Hematopoietic multipotent progenitor cell treated with erythropoietin and hydrocortisone succinate and interleukin-3 and kit ligand, for 15 days (in vitro differentiated cells): ENCODE data around the gene SCN9A.
A peak's percentile ranks its signal among the peaks of the same experiment; 100 is the strongest.
"Not testable (repeated sequence)": the region's sequence is repeated elsewhere in the genome, so short reads cannot be mapped to it uniquely, and the experiment has no call there.

Source experiments
- DNase-seq: peaks from one replicate; pipeline ENCODE4 v3.0.0-alpha.2; 2015; ENCODE audit warnings: low spot score

Gene SCN9A

DNA sequence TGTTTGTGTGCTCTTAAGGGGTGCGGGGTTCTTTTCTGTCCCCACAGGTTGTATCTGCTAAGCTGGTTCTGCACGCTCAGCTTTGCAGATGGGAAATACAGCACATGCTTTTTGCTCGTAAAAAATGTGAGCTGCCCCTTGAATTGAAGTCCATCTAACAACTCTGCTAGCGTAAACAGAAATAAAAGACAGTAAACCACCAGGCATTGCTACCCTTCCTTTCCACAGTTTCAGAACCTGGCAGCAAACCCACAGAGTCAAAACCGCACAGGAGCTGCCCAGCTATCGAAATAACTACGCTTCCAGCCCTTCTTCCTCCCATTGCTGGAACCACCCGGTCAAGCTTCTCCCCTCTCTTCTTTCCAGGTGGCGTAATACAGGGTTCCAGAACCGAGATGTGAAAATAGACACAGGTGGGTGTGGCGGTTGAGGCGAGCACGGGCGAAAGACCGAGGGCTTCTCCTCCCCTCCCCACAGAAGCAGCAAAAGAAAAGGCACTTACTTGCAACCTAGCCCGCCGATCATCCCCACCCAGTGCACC is 479 bp downstream of the SCN9A start:
- no peak for DNase-seq

- DNase-seq = peak; percentile 29
Observed at GRCh38 chr2:166373951-166374350, 1.8 kb downstream of the SCN9A start.

- DNase-seq = no peak
Observed at GRCh38 chr2:166373539-166373938, 2.2 kb downstream of the SCN9A start.

- no peak for DNase-seq
Observed at GRCh38 chr2:166373105-166373504, 2.6 kb downstream of the SCN9A start.

- DNase-seq = no peak
Observed at GRCh38 chr2:166372046-166372445, 3.7 kb downstream of the SCN9A start.

DNA sequence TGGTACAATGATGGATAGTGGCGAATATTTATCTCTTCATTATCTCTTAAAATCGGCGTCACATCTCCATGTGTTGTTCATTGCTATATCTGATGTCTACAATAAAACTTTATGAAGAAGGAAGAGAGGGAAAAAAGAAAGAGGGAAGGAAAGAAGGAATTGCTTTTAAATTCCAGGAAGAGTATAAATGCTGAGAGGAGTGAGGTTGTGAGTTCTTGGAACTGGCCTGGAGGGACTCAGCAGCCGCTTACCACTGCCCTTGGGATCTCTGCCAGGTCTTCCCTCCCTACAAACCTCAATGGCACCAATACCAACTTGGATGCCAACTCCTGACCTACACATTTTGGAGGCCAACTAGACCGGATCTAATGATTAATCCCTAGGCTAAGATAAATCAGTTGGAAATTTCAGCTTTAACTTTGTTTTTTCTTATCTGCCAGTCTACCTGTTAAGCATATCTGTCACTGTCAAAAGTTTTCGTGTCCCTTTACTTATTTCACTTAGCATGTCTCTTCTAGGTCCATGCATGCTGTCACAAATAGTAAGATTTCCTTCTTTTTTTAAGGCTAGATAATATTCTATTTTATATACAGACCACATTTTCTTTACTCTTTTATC is 9.8 kb downstream of the SCN9A start:
- no peak for DNase-seq

DNA sequence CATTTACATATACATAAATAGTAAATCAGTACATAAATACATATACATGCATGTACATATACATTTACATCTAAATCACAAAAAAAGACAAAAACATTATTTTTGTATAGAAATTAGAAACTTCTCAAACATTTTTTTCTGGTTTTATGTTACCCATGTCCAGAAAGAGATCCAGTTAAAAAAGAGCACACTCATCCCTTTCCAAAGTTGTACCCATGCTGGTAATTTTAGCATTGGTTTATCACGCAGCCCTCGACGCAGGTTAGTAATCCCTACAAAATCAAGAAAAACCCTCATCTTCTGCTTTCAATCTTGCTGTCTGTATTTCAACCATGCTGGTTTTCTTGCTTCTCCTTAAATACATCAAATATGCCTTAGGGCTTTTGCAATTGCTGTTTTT is 10.5 kb downstream of the SCN9A start:
- DNase-seq = no peak

- no peak for DNase-seq
Observed at GRCh38 chr2:166364476-166365161, 11.1 kb downstream of the SCN9A start.

DNA sequence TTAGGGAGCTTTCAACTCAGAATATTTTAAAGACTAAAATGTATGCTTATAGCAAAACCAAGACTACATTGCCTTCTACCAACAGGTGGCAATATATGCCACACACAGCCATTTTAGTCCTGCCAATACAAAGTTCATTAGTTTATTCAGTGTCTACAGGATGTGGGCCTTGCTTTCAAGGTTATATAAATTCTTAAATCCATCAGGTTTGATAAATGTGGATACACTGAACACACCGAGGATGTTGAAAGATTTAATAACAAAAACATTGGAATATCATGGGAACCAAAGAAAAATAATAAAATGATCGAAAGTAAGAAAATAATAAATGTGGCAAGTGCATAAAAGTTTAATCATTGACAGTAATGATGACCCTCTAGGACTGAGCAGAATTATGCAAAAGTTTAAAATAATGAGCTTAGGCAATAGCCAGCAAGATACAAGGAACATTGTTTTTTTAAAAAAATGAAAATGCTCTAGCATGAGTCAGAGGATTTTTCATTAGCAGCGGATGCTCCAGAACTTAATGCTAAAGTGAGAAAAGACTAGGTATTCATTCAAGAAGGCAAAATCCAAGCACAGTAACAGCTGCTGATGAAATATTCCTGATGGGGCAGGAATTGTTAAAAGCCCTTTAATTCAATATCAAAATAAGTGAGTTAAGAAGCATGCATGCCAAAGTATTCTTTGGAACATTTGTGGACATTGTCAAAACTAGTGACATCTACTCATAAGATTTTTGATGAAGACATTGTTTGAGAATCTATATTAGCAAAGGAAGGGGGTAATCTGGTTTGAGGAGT is 14.2 kb downstream of the SCN9A start:
- DNase-seq = peak; percentile 4

DNA sequence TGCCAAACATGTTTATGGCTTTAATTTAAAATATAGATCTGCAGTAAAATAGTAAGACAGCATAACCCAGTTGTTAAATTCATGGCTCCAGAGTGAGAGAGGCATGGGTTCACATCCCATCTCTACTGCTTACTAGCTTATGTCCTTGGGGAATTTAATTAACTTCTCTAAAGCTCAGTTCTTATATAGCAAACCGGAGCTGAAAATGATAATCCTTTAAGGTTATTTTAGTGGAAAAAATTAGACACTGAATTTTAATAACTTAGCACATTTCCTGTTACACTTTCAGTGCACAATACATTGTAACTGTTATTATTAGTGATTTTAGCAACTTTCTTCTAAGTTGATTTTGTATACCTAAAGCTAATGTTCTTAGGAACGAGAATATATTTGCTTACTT is 14.8 kb downstream of the SCN9A start:
- DNase-seq = no peak

GRCh38 chr2:166360426-166360825 is 15.3 kb downstream of the SCN9A start:
- DNase-seq = no peak

- DNase-seq = not testable (repeated sequence)
Observed at GRCh38 chr2:166357950-166358321, 17.8 kb downstream of the SCN9A start.

- no peak for DNase-seq
Observed at GRCh38 chr2:166357068-166357949, 18.4 kb downstream of the SCN9A start.

DNA sequence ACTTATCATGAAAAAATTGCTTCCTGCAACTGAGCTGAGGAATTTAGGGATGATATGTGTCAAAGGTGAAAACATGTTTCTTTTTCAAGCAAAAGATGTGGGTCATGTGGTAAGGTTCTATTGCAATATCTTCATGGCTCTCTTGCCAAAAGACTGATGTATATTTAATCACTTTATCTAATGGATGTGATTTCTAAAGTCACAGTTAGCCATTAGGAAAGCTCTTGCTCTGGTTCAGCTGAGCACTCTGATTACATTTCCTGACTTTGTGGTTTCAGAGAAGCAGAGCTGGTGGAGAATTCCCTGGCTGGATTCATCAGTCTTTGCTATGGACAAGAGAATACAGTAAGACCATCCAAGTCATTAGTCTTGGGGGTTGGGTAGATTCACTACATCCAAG is 24.4 kb downstream of the SCN9A start:
- DNase-seq = no peak

- no peak for DNase-seq
Observed at GRCh38 chr2:166350525-166350924, 25.2 kb downstream of the SCN9A start.

DNA sequence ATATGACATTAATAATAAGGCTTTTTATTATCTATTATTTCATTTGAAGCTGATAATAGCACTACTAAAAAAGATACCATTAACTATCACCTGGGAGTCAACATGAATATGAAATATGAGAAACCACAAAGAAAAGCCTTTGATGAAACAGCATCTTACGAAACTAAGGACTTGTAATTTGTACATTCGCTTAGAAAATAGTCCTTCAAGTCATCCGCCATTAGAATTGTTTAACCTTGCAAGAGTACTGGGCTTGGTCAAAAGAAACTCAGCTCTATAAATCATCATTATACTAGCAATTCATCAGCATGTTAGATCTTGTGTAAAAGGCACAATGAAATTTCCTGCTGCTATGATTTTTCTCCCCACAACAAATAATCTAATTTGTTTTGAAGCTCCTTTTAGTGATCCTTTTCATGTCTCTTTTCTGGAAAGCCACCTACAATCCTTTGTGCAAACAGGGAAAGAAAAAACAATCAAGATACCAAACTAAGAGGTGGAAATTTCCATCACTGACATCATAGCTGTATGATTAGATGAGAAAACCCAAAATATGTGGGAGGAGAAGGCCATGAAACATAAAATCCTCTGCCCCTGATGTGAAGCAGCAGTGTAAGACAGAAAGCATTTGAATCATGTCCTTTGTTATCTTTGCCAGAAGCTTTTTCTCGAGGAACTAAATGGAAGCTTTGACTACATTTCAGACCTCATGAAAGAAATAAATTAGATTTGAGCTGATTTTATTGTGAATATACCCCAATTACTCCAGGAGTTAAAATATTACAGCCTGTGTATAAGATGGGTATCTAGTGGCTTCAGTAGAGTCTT is 31.2 kb downstream of the SCN9A start:
- DNase-seq = no peak

DNA sequence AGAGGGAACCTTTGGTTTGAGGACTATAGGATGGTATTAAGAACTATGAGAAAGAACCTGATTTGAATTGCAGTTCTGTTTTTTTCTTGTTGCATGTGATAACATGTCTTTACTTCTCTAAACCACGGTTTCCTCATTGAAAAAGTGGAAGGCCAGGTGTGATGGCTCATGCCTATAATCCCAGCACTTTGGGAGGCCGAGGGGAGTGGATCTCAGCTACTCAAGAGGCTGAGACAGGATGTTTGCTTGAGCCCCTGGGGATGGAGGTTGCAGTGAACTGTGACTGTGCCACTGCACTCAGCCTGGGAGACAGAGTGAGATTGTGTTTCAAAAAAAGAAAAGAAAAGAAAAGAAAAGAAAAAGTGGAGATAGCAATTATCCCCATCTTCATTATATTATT is 32.3 kb downstream of the SCN9A start:
- DNase-seq = no peak

DNA sequence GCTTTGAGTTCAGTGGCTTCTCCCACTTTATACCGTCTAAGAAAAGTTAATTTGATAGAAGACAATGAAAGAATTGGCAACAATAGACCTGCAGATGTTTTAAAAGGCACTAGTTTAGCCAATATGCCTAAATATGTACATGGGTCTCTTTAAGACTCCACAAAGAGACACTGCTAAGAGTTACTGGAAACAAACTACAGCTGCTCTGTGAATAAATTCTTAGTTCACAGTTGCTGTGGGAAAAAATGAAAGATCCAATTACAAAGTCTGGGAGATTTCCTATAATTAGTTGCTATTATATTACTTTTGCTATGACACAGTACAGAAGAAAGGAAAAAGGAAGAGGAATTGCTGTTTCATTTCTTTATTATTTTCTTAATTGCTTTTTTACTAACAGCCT is 34.3 kb downstream of the SCN9A start:
- no peak for DNase-seq

DNA sequence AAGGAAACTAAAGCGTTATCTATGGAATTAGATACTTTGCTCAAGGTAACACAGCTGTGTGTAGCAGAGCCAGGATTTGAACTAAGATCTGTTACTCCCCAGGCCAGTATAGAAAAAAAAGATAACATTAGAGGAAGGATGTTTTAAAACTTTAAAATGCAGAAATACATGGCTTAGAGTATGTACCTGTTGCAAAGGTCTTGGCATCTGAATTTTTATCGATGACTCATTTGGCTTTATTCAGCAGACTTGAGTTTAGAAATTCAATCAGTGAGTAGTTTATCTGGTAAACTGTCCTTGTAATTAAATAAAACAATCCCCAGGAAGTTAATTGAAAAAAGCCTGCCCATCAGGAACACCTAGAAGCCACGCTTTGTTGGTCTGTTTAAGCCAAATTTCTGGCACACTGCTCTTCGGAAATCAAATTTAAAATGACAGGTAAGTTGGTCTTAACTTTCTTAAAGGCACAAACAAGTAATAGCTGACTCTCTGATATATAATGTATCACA is 36.9 kb downstream of the SCN9A start:
- DNase-seq = no peak

GRCh38 chr2:166337932-166338331 is 37.8 kb downstream of the SCN9A start:
- DNase-seq = no peak

- DNase-seq = no peak
Observed at GRCh38 chr2:166335284-166335683, 40.5 kb downstream of the SCN9A start.
